ENCODE data around the gene RNU1-4. TPM values are rescaled to one million over a fixed set of nuclear protein-coding genes. Genes with fewer than 3 reads are reported as not detected.
"Not testable (repeated sequence)": the region's sequence is repeated elsewhere in the genome, so short reads cannot be mapped to it uniquely, and the experiment has no call there.

The RNU1-4 gene
- total RNA-seq, 4 donors from 2014 or later: under 0.01 TPM

DNA sequence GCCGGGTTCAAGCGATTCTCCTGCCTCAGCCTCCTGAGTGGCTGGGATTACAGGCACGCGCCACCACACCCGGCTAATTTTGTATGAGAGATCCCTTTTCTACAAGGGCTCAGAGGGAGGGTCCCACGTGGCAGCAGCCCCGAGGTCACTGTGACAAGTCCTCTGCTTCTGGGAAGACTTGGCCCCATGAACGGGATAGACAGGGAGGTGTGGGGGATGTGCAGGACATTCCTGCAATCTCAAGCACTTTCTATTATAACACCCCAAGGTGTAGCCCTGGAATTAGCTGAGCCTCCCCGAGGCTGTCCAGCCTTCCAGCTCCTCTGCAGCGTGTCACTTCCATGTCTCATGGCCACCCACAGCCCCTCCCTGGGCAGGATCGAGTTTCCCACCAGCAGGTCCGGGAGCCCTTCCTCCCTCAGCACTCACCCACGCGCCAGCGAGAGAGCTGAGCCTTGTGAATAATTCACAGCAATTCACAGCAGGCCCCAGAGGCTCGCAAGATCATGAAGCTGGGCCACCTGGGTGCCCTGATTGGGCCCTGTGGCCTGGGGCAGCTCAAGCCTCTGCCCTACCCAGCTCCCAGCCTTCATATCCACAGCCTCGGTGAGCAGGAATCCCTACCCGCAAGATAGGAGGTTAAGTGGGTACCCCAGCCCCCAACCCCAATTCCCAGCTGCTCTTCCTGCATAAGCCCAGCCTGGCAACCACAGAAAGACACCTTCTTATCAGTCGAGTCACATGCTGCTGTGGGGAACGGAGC lies 22.8 kb upstream of the RNU1-4 start:
- Histone ChIP-seq H3K4me3 (replicated peaks in 1 of 3) (no peak overlapping the region), H3K36me3 (no peaks in the 10 kb centered on the region), H3K9me3 (no peaks in the 10 kb centered on the region), H3K27me3 (no peaks in the 10 kb centered on the region), H3K27ac (no peak overlapping the region), H3K4me1 (peaks cover 0 to 6% of the 10 kb centered on the region in 2 donors)
- 61 to 64% methylated on average over 20 of the region's 20 CpGs for WGBS, 2 donors
- intact Hi-C loops (cut with DNase I): no loop called here
- no peak for DNase-seq
- TF ChIP-seq, protein P1, sequence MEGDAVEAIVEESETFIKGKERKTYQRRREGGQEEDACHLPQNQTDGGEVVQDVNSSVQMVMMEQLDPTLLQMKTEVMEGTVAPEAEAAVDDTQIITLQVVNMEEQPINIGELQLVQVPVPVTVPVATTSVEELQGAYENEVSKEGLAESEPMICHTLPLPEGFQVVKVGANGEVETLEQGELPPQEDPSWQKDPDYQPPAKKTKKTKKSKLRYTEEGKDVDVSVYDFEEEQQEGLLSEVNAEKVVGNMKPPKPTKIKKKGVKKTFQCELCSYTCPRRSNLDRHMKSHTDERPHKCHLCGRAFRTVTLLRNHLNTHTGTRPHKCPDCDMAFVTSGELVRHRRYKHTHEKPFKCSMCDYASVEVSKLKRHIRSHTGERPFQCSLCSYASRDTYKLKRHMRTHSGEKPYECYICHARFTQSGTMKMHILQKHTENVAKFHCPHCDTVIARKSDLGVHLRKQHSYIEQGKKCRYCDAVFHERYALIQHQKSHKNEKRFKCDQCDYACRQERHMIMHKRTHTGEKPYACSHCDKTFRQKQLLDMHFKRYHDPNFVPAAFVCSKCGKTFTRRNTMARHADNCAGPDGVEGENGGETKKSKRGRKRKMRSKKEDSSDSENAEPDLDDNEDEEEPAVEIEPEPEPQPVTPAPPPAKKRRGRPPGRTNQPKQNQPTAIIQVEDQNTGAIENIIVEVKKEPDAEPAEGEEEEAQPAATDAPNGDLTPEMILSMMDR (IDR thresholded peaks at IDR 0.05): no peak
- TF ChIP-seq POLR2A (IDR thresholded peaks at IDR 0.05): no peak

DNA sequence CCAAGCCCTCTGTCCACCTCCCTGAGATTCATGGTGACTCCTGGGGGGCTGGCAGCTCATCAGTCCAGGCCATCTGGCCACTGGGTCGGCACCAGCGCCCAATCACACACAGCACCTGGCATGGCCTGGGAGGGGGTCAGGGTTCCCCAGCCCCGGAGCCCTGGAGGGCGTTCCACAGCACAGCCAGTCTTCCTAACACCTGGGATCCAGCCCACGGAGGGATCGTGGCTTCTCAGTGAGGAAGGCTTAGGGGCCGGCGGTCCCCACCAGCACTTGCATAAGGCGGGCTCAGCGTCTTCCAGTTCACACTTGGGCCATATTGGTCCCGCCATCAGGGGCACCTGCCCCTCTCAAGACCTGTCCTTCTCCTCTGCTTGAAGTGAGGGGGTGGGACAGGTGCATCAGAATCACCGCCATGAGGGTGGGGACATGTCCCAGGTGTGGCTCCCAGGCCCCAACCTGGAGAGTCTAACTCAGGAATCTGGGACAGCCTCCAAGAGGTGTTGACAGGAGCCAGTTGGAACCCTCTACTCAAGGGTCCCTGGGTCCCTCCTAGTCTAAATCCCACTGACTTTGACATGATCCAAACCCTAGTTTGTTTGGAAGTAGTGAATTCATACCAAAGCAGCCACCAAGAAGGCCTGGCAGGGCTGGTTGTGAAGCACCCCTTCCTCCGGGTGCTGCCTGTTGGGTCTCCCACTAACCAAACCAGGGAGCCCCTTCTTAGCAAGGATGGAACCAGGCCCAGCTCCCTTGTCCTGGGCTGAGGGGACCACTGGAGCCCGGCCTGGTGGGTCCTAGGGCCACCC lies 22.0 kb upstream of the RNU1-4 start:
- H3K9me3 ChIP-seq; intact Hi-C loops (cut with DNase I); H3K4me3 ChIP-seq (replicated peaks in 1 of 3); H3K27ac ChIP-seq; H3K36me3 ChIP-seq; DNase-seq; H3K27me3 ChIP-seq; H3K4me1 ChIP-seq: not testable (repeated sequence)
- WGBS, 2 donors: 93 to 94% methylated on average over 12 to 14 of the region's 14 CpGs

DNA sequence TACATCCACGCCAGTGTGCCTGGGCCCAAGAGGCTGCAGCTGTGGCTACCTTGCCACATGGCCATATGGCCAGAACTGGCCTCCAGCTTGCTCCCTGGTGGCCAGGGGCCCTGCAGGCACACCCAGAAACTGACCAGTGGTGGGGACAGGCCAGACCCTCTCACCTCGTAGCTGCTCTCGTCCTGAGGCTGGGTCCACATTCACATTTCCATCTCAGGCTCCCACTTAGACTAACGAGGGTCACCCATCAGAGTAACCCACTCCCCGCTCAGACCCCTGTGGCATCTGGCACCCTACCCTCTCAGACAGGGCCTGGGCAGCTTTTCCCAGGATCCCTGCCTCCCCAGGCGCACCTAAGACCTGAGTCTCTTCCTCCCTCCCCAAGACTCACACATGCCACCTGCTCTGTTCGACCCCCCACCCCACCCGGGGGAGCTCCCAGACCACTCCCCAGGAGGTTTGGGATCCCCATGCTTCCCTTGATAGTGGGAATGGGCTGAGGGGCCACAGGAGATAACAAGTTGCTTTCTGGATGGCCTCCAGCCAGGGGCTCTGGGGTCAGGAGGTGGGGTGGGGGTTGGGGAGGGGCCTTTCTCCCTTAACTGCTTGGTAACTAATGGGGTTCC lies 21.3 kb upstream of the RNU1-4 start:
- TF ChIP-seq, protein P1 (IDR thresholded peaks at IDR 0.05): no peak
- no peak for TF ChIP-seq POLR2A (IDR thresholded peaks at IDR 0.05)
- H3K4me1 ChIP-seq: peaks cover 0 to 6% of the 10 kb centered on the region in 2 donors
- WGBS, 2 donors: 94 to 95% methylated on average over 8 of the region's 8 CpGs
- no peak overlapping the region for H3K27ac ChIP-seq
- no peaks in the 10 kb centered on the region for H3K27me3 ChIP-seq
- H3K9me3 ChIP-seq: no peaks in the 10 kb centered on the region
- intact Hi-C loops (cut with DNase I): no loop called here
- DNase-seq: no peak
- H3K36me3 ChIP-seq: no peaks in the 10 kb centered on the region
- no peak overlapping the region for H3K4me3 ChIP-seq (replicated peaks in 1 of 3)

DNA sequence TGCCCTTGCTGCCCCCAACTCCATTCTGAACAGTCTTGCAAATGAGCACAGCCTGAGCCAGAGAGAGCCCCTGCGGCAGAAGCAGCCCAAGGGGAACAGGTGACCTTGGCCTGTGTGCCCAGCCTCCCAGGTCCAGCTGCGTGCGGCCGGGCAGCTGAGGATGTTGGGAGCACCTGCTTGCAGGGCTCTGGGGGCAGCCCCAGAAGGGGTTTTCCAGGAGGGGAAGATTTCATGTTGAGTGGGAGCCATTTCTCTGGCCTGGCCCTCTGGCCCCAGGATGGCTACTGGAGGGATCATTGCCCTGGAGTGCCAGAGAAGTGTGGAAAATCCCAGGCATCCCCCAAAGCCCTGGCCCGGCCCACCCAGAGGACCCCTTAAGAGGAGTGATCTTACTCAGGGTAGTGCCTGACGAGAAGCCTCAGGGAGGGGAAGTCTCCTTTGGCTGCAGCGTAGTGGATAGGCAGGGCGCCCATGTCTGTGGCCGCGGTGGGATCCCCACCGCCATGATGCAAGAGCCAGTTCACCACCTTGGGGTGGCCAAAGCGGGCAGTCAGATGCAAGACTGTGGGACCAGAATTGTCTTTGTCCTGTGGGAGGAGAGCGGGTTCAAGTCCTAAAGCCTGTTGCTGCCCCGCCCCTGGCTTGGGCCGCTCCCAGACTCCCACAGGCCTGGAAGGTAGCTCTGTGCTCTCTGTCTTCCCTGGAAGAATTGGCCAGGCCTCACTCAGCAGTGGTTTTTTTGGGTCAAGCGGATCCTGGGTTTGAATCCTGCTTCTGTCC lies 20.6 kb upstream of the RNU1-4 start:
- DNase-seq: no peak
- H3K4me1 ChIP-seq: peaks cover 0 to 6% of the 10 kb centered on the region in 2 donors
- no peak overlapping the region for H3K4me3 ChIP-seq (replicated peaks in 1 of 3)
- no peak overlapping the region for H3K27ac ChIP-seq
- TF ChIP-seq, protein P1 (IDR thresholded peaks at IDR 0.05): no peak
- TF ChIP-seq POLR2A (IDR thresholded peaks at IDR 0.05): no peak
- intact Hi-C loops (cut with DNase I): no loop called here
- H3K27me3 ChIP-seq: no peaks in the 10 kb centered on the region
- no peaks in the 10 kb centered on the region for H3K36me3 ChIP-seq
- WGBS, 2 donors: 92 to 93% methylated on average over 16 of the region's 16 CpGs
- H3K9me3 ChIP-seq: no peaks in the 10 kb centered on the region

All from thyroid gland (tissue), 4 donors.